Vagina (tissue), 2 donors: ENCODE results near the gene FLT1. TPM values are rescaled to one million over a fixed set of nuclear protein-coding genes. Genes with fewer than 3 reads are reported as not detected.

Experiments used
- DNase-seq, 2 donors: peaks; one replicate each; pipeline ENCODE4 v3.0.0-alpha.2; 2017; ENCODE audit errors: extremely low spot score in 2 of 2
- H3K27ac ChIP-seq: fragments of 200-600 bp; sonication (generic); one replicate; pipeline ENCODE4 v1.5.1; 2019
- H3K27me3 ChIP-seq: fragments of 200-600 bp; sonication (generic); one replicate; pipeline ENCODE4 v1.5.1; 2019
- H3K36me3 ChIP-seq, 2 donors: fragments of 200-600 bp; sonication (generic); one replicate each; pipeline ENCODE4 v1.5.1; 2017 to 2019
- H3K4me1 ChIP-seq: fragments of 200-600 bp; sonication (generic); one replicate; pipeline ENCODE4 v1.5.1; 2019
- H3K4me3 ChIP-seq, 2 donors: fragments of 200-600 bp; sonication (generic); 1 replicate in 1 of 2; 2 replicates in 1 of 2; pipeline ENCODE4 v1.5.1; 2016 to 2019
- H3K9me3 ChIP-seq: fragments of 200-600 bp; sonication (generic); one replicate; pipeline ENCODE4 v1.5.1; 2019
- CTCF ChIP-seq, 3 experiments: fragments of 450-650 bp in 2 of 3; fragments of 200-600 bp in 1 of 3; sonication (generic) in 1 of 3; IDR thresholded peaks; one replicate each; pipeline ENCODE4 v1.5.1; 2017 to 2019; ENCODE audit warnings: antibody characterized with exemption in 3 of 3, mild to moderate bottlenecking in 2 of 3, moderate library complexity in 2 of 3
- POLR2A ChIP-seq, 2 donors: fragments of 450-650 bp; IDR thresholded peaks; one replicate each; pipeline ENCODE4 v1.6.1; 2017; ENCODE audit warnings: antibody characterized with exemption in 2 of 2, mild to moderate bottlenecking in 2 of 2, moderate library complexity in 2 of 2
- POLR2AphosphoS5 ChIP-seq, 2 donors: sonication (generic); formaldehyde crosslinking; IDR thresholded peaks; one replicate each; pipeline ENCODE4 v1.9.0; 2017; ENCODE audit warnings: antibody characterized with exemption in 2 of 2, mild to moderate bottlenecking in 2 of 2, low read depth in 1 of 2; ENCODE audit not compliant: insufficient read depth in 1 of 2
- intact Hi-C: fragments of 100-400 bp; cut with DNase I; formaldehyde crosslinking; loops from one replicate; pipeline ENCODE4 v1.15.1; 2023
- total RNA-seq: library from RNA; depleted of rRNA; stranded (reverse); fragments of >200 nt; gene quantifications from one replicate; pipeline ENCODE4 v1.2.3, GENCODE V29; 2016

FLT1 gene
- total RNA-seq, 1 donor from 2014 or later, result 18.9 TPM

- Histone ChIP-seq H3K4me3 (no peak overlapping the region), H3K27me3 (no peaks in the 10 kb centered on the region), H3K9me3 (no peaks in the 10 kb centered on the region), H3K36me3 (no peaks in the 10 kb centered on the region), H3K27ac (no peak overlapping the region), H3K4me1 (no peaks in the 10 kb centered on the region)
- DNase-seq, result no peak
- TF ChIP-seq POLR2AphosphoS5 (IDR thresholded peaks at IDR 0.05; ENCODE audit: insufficient read depth in 1 of 2, low read depth in 1 of 2) (peak; percentile 17 to 81), CTCF (IDR thresholded peaks at IDR 0.05) (no peak)
- intact Hi-C loops, result no loop called here
Measured at GRCh38 chr13:28408235-28408848, 86.6 kb downstream of the FLT1 start.

DNA sequence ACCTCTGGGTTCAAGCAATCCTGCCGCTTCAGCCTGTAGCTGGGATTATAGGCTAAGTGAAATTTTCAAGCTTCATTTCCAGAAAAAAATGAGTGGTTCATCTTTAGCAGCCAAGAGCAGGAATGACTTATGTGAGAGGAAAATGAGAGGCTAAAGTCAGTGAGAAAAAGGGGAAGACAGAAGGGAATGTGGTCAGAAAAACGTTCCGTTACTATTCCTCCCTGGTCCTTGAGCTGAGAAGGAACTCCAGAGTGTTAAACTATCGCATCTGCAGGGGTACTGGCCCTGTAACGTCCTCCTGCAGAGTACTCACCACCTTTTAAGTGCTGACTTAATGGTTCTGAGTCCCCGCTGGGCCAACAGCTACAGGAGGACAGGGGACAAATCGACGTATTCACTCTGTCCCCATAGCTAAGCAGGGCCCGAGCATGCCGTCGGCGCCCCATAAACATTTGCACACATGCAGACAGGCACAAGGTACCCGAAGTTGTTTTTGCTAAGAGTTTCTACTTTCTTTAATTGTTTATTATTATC, 88.1 kb downstream of the FLT1 start:
- peaks cover 5% of the 10 kb centered on the region for H3K4me1 ChIP-seq
- no peak for DNase-seq
- H3K36me3 ChIP-seq, result no peaks in the 10 kb centered on the region
- intact Hi-C loops, result no loop called here
- H3K9me3 ChIP-seq, result no peaks in the 10 kb centered on the region
- TF ChIP-seq POLR2AphosphoS5 (IDR thresholded peaks at IDR 0.05; ENCODE audit: insufficient read depth in 1 of 2, low read depth in 1 of 2) (no peak), CTCF (IDR thresholded peaks at IDR 0.05) (no peak), POLR2A (IDR thresholded peaks at IDR 0.05) (no peak)
- H3K27me3 ChIP-seq, result no peaks in the 10 kb centered on the region
- H3K4me3 ChIP-seq, result no peak overlapping the region
- H3K27ac ChIP-seq, result no peak overlapping the region

DNA sequence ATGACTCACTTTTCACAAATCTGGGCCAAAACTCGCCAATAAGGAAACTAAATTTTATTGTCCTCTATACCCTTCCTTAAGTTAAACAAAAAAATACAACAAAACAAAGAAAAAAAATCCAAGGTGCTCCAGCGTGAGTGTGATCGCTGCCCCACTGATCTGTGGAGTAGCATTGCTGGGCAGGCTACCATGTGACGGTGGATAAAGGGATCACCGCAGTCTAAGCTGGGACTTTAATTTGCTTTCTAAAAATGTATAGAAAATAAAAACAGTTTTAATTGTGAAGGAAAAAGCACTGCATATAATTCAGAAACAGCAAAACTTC, 92.9 kb downstream of the FLT1 start:
- no peaks in the 10 kb centered on the region for H3K9me3 ChIP-seq
- H3K4me3 ChIP-seq, result no peak overlapping the region
- peaks cover 12% of the 10 kb centered on the region for H3K4me1 ChIP-seq
- no peak for DNase-seq
- no peak overlapping the region for H3K27ac ChIP-seq
- no peaks in the 10 kb centered on the region for H3K36me3 ChIP-seq
- intact Hi-C loops, result no loop called here
- no peak for TF ChIP-seq CTCF (IDR thresholded peaks at IDR 0.05)
- no peak for TF ChIP-seq POLR2AphosphoS5 (IDR thresholded peaks at IDR 0.05; ENCODE audit: insufficient read depth in 1 of 2, low read depth in 1 of 2)
- no peak for TF ChIP-seq POLR2A (IDR thresholded peaks at IDR 0.05)
- no peaks in the 10 kb centered on the region for H3K27me3 ChIP-seq

DNA sequence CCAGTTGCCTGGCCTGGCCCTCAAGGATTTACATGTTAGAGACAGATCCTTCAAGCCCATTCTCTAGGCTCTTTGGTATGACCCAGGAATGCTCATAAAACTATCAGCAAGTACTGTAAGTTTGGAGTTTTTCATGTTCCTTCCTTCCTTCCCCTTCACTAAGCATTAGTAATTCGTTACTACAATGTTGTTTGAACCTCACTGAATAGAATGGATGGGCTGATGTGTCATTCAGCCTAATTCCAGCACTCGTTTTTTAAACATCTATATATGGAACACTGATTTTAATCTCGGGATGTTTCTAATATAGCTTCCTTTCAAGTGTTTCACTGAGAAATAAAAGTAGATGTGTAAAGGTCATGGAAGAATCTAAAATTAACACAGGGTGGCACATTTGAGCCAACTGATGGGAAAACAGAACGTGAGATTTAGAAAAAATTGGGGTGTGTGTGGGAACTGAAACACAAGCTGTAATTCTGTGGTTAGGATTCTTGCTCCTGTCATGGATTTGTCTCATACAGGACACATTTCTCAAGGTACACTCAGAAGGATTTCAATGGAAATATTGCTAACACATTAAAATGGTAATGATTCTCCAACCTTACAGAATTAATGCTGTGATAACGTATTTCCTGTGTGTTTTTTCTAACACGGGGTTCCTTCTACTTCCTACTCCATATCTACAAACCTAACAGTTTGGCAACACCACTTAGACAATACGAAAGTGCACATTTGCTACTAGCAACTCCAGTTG, 93.4 kb downstream of the FLT1 start:
- Histone ChIP-seq H3K4me1 (peaks cover 12% of the 10 kb centered on the region), H3K27ac (no peak overlapping the region), H3K4me3 (no peak overlapping the region), H3K36me3 (no peaks in the 10 kb centered on the region), H3K27me3 (no peaks in the 10 kb centered on the region), H3K9me3 (no peaks in the 10 kb centered on the region)
- TF ChIP-seq POLR2AphosphoS5 (IDR thresholded peaks at IDR 0.05; ENCODE audit: insufficient read depth in 1 of 2, low read depth in 1 of 2), result no peak
- TF ChIP-seq CTCF (IDR thresholded peaks at IDR 0.05), result no peak
- no peak for TF ChIP-seq POLR2A (IDR thresholded peaks at IDR 0.05)
- intact Hi-C loops, result no loop called here
- no peak for DNase-seq

DNA sequence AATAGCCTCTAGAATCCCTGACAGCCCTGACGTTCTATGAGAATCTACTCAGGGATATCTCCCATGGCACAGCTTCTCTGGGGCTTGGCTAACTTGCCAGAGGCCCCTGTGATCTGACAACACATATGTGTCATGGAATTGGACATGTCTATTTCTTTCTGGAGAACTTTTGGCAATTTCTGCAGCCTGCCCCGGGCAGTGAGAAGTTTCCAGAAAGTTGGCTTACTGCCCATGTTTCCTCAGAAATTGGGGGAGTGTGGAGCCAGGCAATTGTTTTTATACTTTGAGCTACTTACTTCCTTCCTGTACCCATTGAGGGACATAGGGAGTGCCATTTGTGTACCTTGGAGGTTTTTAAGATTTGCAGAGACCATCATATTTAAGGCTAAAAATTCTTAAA, 98.9 kb downstream of the FLT1 start:
- intact Hi-C loops, result no loop called here

More for the DNA sequence above, 98.9 kb downstream of the FLT1 start:
- H3K9me3 ChIP-seq, result no peaks in the 10 kb centered on the region
- TF ChIP-seq CTCF (IDR thresholded peaks at IDR 0.05), result no peak
- TF ChIP-seq POLR2A (IDR thresholded peaks at IDR 0.05), result no peak
- TF ChIP-seq POLR2AphosphoS5 (IDR thresholded peaks at IDR 0.05; ENCODE audit: insufficient read depth in 1 of 2, low read depth in 1 of 2), result no peak
- no peaks in the 10 kb centered on the region for H3K36me3 ChIP-seq
- no peak for DNase-seq
- H3K4me1 ChIP-seq, result peaks cover under 1% of the 10 kb centered on the region
- no peaks in the 10 kb centered on the region for H3K27me3 ChIP-seq
- H3K27ac ChIP-seq, result no peak overlapping the region
- no peak overlapping the region for H3K4me3 ChIP-seq
